Ishikawa (cell line): ENCODE measurements around the gene ZNF488.

ENCODE experiments used
- CREB1 ChIP-seq: IDR thresholded peaks from 2 replicates; pipeline ENCODE4 v1.6.1; 2012; ENCODE audit warnings: low read depth
- EP300 ChIP-seq: IDR thresholded peaks from 2 replicates; pipeline ENCODE4 v1.6.1; 2012; ENCODE audit warnings: borderline replicate concordance
- RAD21 ChIP-seq: IDR thresholded peaks from 2 replicates; pipeline ENCODE4 v1.6.1; 2012; ENCODE audit warnings: low read depth
- TAF1 ChIP-seq: IDR thresholded peaks from 2 replicates; pipeline ENCODE4 v1.6.1; 2012; ENCODE audit warnings: low read depth, mild to moderate bottlenecking
- TCF12 ChIP-seq: IDR thresholded peaks from 2 replicates; pipeline ENCODE4 v1.6.1; 2012; ENCODE audit warnings: low read depth
- YY1 ChIP-seq: IDR thresholded peaks from 2 replicates; pipeline ENCODE4 v1.6.1; 2012; ENCODE audit warnings: low read depth

GRCh38 chr10:47374611-47375536, 9.2 kb downstream of the ZNF488 start:
- TF ChIP-seq YY1 (no peak), RAD21 (no peak), CREB1 (no peak), TCF12 (no peak), EP300 (no peak), TAF1 (no peak)
